Gastrocnemius medialis (tissue), 4 donors: ENCODE results near the gene HCFC2. TPM values are rescaled to one million over a fixed set of nuclear protein-coding genes. Genes with fewer than 3 reads are reported as not detected.

Experiments
- ATAC-seq, 2 donors: fragments of 150-250 bp; one replicate each; pipeline ENCODE4 v1.9.1; 2016
- DNase-seq, 2 donors: peaks; one replicate each; pipeline ENCODE4 v3.0.0-alpha.2; 2019
- H3K27ac ChIP-seq, 4 donors: fragments of 200-600 bp; sonication (generic); 1 replicate in 1 of 4; 2 replicates in 3 of 4; pipeline ENCODE4 v1.5.1; 2016 to 2018; ENCODE audit warnings: mild to moderate bottlenecking in 2 of 4, moderate library complexity in 1 of 4
- H3K27me3 ChIP-seq, 3 donors: fragments of 200-600 bp; sonication (generic) in 2 of 3; 1 replicate in 1 of 3; 2 replicates in 2 of 3; pipeline versions ENCODE4 v1.5.1 to v1.6.0; 2016 to 2019; ENCODE audit warnings: mild to moderate bottlenecking in 1 of 3, moderate library complexity in 1 of 3
- H3K36me3 ChIP-seq, 2 donors: fragments of 200-600 bp; sonication (generic) in 1 of 2; one replicate each; pipeline ENCODE4 v1.5.1; 2017 to 2018
- H3K4me1 ChIP-seq, 2 donors: fragments of 200-600 bp; sonication (generic) in 1 of 2; one replicate each; pipeline ENCODE4 v1.5.1; 2016 to 2017; ENCODE audit warnings: mild to moderate bottlenecking in 2 of 2
- H3K4me3 ChIP-seq, 4 donors: fragments of 200-600 bp; sonication (generic) in 3 of 4; 1 replicate in 1 of 4; 2 replicates in 3 of 4; pipeline ENCODE4 v1.5.1; 2016 to 2019; ENCODE audit warnings: mild to moderate bottlenecking in 2 of 4
- H3K9me3 ChIP-seq, 3 donors: fragments of 200-600 bp; sonication (generic) in 2 of 3; 1 replicate in 1 of 3; 2 replicates in 2 of 3; pipeline ENCODE4 v1.5.1; 2016 to 2019
- POLR2A ChIP-seq, 2 donors: fragments of 450-650 bp; IDR thresholded peaks; one replicate each; pipeline ENCODE4 v1.6.1; 2017; ENCODE audit warnings: antibody characterized with exemption in 2 of 2, mild to moderate bottlenecking in 2 of 2, moderate library complexity in 2 of 2
- in situ Hi-C, 4 donors: fragments of 200-750 bp; cut with MboI; loops; one replicate each; pipeline versions ENCODE4 v1.15.0 to v1.8.0; 2017; ENCODE audit warnings: low sequenced_read_pairs in 4 of 4
- intact Hi-C: fragments of 100-400 bp; cut with DNase I; formaldehyde crosslinking; loops from one replicate; pipeline ENCODE4 v1.15.1; 2023; ENCODE audit warnings: low total_unique reads
- total RNA-seq, 4 donors: library from RNA; depleted of rRNA; stranded (reverse); fragments of >200 nt; gene quantifications; one replicate each; pipeline versions ENCODE4 v1.1.0 to v1.2.3, GENCODE V29; 2016
- TF ChIP-seq, protein P1 (sequence below), 5 experiments: fragments of 450-650 bp in 3 of 5; fragments of 200-600 bp in 2 of 5; sonication (generic) in 2 of 5; IDR thresholded peaks in 4 of 5; conservative IDR thresholded peaks in 1 of 5; 1 replicate in 4 of 5; 2 replicates in 1 of 5; pipeline ENCODE4 v1.5.1; 2016 to 2019; ENCODE audit warnings: antibody characterized with exemption in 5 of 5, mild to moderate bottlenecking in 3 of 5, moderate library complexity in 3 of 5

HCFC2 gene
- total RNA-seq, 4 donors from 2014 or later: 19.4 to 27.7 (median 21.8) TPM

- no peak for DNase-seq
- no peak overlapping the region for H3K4me3 ChIP-seq
- H3K36me3 ChIP-seq: peaks cover 0 to 80% of the 10 kb centered on the region in 2 donors
- no peak for ATAC-seq
- H3K9me3 ChIP-seq: no peaks in the 10 kb centered on the region
- H3K27me3 ChIP-seq: no peaks in the 10 kb centered on the region
- H3K4me1 ChIP-seq: no peaks in the 10 kb centered on the region
- H3K27ac ChIP-seq: no peak overlapping the region
- in situ Hi-C loops: no loop called here
- intact Hi-C loops: no loop called here
- no peak for TF ChIP-seq POLR2A (IDR thresholded peaks at IDR 0.05)
- TF ChIP-seq, protein P1, sequence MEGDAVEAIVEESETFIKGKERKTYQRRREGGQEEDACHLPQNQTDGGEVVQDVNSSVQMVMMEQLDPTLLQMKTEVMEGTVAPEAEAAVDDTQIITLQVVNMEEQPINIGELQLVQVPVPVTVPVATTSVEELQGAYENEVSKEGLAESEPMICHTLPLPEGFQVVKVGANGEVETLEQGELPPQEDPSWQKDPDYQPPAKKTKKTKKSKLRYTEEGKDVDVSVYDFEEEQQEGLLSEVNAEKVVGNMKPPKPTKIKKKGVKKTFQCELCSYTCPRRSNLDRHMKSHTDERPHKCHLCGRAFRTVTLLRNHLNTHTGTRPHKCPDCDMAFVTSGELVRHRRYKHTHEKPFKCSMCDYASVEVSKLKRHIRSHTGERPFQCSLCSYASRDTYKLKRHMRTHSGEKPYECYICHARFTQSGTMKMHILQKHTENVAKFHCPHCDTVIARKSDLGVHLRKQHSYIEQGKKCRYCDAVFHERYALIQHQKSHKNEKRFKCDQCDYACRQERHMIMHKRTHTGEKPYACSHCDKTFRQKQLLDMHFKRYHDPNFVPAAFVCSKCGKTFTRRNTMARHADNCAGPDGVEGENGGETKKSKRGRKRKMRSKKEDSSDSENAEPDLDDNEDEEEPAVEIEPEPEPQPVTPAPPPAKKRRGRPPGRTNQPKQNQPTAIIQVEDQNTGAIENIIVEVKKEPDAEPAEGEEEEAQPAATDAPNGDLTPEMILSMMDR (IDR thresholded peaks at IDR 0.05 in 4 of 5, conservative IDR thresholded peaks at IDR 0.05 in 1 of 5): no peak
Measured at GRCh38 chr12:104091136-104091535, 26.8 kb downstream of the HCFC2 start.

DNA sequence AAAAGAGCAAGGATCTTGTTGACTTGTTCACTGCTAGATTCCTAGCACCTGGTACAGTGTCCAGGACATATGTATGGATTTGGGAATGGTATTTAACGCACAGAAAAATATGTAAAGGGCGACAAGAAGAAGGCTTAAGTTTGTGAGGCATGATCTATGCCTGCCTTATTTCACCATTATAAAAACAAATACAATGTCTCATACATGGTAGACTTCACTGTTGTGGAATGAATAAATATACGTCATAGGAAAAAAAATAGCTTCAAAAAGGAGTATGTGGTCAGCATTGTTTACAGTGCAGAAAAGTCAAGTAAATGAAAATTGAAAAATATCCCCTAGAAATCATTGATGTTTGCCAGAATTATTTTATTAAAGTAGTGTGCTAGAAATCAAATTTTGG is 30.0 kb downstream of the HCFC2 start:
- Histone ChIP-seq H3K27ac (no peak overlapping the region), H3K4me3 (no peak overlapping the region), H3K9me3 (no peaks in the 10 kb centered on the region), H3K27me3 (no peaks in the 10 kb centered on the region), H3K4me1 (no peaks in the 10 kb centered on the region), H3K36me3 (peaks cover 0 to 80% of the 10 kb centered on the region in 2 donors)
- no peak for TF ChIP-seq POLR2A (IDR thresholded peaks at IDR 0.05)
- TF ChIP-seq, protein P1 (IDR thresholded peaks at IDR 0.05 in 4 of 5, conservative IDR thresholded peaks at IDR 0.05 in 1 of 5): no peak
- no peak for ATAC-seq
- intact Hi-C loops: no loop called here
- DNase-seq: no peak
- in situ Hi-C loops: no loop called here

- no peaks in the 10 kb centered on the region for H3K4me1 ChIP-seq
- H3K4me3 ChIP-seq: no peak overlapping the region
- no peak overlapping the region for H3K27ac ChIP-seq
- in situ Hi-C loops: no loop called here
- ATAC-seq (no peak), DNase-seq (no peak)
- intact Hi-C loops: no loop called here
- no peaks in the 10 kb centered on the region for H3K27me3 ChIP-seq
- peaks cover 0 to 80% of the 10 kb centered on the region in 2 donors for H3K36me3 ChIP-seq
- no peak for TF ChIP-seq POLR2A (IDR thresholded peaks at IDR 0.05)
- TF ChIP-seq, protein P1 (IDR thresholded peaks at IDR 0.05 in 4 of 5, conservative IDR thresholded peaks at IDR 0.05 in 1 of 5): no peak
- H3K9me3 ChIP-seq: no peaks in the 10 kb centered on the region
Measured at GRCh38 chr12:104095289-104095688, 31.0 kb downstream of the HCFC2 start.

- in situ Hi-C loops: no loop called here
- TF ChIP-seq, protein P1 (IDR thresholded peaks at IDR 0.05 in 4 of 5, conservative IDR thresholded peaks at IDR 0.05 in 1 of 5): no peak
- no peak for TF ChIP-seq POLR2A (IDR thresholded peaks at IDR 0.05)
- no peak overlapping the region for H3K27ac ChIP-seq
- no peak overlapping the region for H3K4me3 ChIP-seq
- no peaks in the 10 kb centered on the region for H3K27me3 ChIP-seq
- intact Hi-C loops: no loop called here
- DNase-seq: no peak
- ATAC-seq: no peak
- H3K9me3 ChIP-seq: no peaks in the 10 kb centered on the region
- H3K36me3 ChIP-seq: peaks cover 0 to 93% of the 10 kb centered on the region in 2 donors
- no peaks in the 10 kb centered on the region for H3K4me1 ChIP-seq
Measured at GRCh38 chr12:104097954-104098353, 33.6 kb downstream of the HCFC2 start.

GRCh38 chr12:104105461-104105860 is 41.1 kb downstream of the HCFC2 start:
- DNase-seq (no peak), ATAC-seq (no peak)
- no peaks in the 10 kb centered on the region for H3K27me3 ChIP-seq
- TF ChIP-seq POLR2A (IDR thresholded peaks at IDR 0.05): no peak
- TF ChIP-seq, protein P1 (IDR thresholded peaks at IDR 0.05 in 4 of 5, conservative IDR thresholded peaks at IDR 0.05 in 1 of 5): no peak
- in situ Hi-C loops (loop anchor here (5.0 to 25.0 kb wide), 4 partner anchors 48 to 223 kb away; partner anchors contain the start of gene HSP90B1 (in 1 of the 4)), intact Hi-C loops (no loop called here)
- H3K4me3 ChIP-seq: no peak overlapping the region
- H3K36me3 ChIP-seq: peaks cover 0 to 38% of the 10 kb centered on the region in 2 donors
- no peak overlapping the region for H3K27ac ChIP-seq
- H3K9me3 ChIP-seq: no peaks in the 10 kb centered on the region
- H3K4me1 ChIP-seq: peaks cover 13 to 15% of the 10 kb centered on the region in 2 donors
